ENCODE data around the gene SERPIND1.

GRCh38 chr22:20822240-20822639, 48.3 kb downstream of the SERPIND1 start:
- TF ChIP-seq ATF2 (tag by site-specific recombination; IDR thresholded peaks at IDR 0.05; ENCODE audit: low read depth) (no peak), TCF7L2 (IDR thresholded peaks at IDR 0.05; ENCODE audit: borderline replicate concordance, low read depth, low read length) (no peak), CTCF (tag by site-specific recombination; IDR thresholded peaks at IDR 0.05) (no peak), SP3 (tag by site-specific recombination; IDR thresholded peaks at IDR 0.05) (no peak), ZNF416 (tag by site-specific recombination; IDR thresholded peaks at IDR 0.05) (no peak), ZNF214 (tag by site-specific recombination; IDR thresholded peaks at IDR 0.05; ENCODE audit: borderline replicate concordance) (no peak), MYNN (tag by site-specific recombination; IDR thresholded peaks at IDR 0.05; ENCODE audit: borderline replicate concordance) (no peak), ZNF221 (tag by site-specific recombination; IDR thresholded peaks at IDR 0.05; ENCODE audit: borderline replicate concordance) (no peak)
- TF ChIP-seq, protein P1, sequence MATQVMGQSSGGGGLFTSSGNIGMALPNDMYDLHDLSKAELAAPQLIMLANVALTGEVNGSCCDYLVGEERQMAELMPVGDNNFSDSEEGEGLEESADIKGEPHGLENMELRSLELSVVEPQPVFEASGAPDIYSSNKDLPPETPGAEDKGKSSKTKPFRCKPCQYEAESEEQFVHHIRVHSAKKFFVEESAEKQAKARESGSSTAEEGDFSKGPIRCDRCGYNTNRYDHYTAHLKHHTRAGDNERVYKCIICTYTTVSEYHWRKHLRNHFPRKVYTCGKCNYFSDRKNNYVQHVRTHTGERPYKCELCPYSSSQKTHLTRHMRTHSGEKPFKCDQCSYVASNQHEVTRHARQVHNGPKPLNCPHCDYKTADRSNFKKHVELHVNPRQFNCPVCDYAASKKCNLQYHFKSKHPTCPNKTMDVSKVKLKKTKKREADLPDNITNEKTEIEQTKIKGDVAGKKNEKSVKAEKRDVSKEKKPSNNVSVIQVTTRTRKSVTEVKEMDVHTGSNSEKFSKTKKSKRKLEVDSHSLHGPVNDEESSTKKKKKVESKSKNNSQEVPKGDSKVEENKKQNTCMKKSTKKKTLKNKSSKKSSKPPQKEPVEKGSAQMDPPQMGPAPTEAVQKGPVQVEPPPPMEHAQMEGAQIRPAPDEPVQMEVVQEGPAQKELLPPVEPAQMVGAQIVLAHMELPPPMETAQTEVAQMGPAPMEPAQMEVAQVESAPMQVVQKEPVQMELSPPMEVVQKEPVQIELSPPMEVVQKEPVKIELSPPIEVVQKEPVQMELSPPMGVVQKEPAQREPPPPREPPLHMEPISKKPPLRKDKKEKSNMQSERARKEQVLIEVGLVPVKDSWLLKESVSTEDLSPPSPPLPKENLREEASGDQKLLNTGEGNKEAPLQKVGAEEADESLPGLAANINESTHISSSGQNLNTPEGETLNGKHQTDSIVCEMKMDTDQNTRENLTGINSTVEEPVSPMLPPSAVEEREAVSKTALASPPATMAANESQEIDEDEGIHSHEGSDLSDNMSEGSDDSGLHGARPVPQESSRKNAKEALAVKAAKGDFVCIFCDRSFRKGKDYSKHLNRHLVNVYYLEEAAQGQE (tag by site-specific recombination; IDR thresholded peaks at IDR 0.05) = no peak
- TF ChIP-seq, protein P2, sequence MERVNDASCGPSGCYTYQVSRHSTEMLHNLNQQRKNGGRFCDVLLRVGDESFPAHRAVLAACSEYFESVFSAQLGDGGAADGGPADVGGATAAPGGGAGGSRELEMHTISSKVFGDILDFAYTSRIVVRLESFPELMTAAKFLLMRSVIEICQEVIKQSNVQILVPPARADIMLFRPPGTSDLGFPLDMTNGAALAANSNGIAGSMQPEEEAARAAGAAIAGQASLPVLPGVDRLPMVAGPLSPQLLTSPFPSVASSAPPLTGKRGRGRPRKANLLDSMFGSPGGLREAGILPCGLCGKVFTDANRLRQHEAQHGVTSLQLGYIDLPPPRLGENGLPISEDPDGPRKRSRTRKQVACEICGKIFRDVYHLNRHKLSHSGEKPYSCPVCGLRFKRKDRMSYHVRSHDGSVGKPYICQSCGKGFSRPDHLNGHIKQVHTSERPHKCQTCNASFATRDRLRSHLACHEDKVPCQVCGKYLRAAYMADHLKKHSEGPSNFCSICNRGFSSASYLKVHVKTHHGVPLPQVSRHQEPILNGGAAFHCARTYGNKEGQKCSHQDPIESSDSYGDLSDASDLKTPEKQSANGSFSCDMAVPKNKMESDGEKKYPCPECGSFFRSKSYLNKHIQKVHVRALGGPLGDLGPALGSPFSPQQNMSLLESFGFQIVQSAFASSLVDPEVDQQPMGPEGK (tag by site-specific recombination; IDR thresholded peaks at IDR 0.05) = no peak
- TF ChIP-seq, protein P3, sequence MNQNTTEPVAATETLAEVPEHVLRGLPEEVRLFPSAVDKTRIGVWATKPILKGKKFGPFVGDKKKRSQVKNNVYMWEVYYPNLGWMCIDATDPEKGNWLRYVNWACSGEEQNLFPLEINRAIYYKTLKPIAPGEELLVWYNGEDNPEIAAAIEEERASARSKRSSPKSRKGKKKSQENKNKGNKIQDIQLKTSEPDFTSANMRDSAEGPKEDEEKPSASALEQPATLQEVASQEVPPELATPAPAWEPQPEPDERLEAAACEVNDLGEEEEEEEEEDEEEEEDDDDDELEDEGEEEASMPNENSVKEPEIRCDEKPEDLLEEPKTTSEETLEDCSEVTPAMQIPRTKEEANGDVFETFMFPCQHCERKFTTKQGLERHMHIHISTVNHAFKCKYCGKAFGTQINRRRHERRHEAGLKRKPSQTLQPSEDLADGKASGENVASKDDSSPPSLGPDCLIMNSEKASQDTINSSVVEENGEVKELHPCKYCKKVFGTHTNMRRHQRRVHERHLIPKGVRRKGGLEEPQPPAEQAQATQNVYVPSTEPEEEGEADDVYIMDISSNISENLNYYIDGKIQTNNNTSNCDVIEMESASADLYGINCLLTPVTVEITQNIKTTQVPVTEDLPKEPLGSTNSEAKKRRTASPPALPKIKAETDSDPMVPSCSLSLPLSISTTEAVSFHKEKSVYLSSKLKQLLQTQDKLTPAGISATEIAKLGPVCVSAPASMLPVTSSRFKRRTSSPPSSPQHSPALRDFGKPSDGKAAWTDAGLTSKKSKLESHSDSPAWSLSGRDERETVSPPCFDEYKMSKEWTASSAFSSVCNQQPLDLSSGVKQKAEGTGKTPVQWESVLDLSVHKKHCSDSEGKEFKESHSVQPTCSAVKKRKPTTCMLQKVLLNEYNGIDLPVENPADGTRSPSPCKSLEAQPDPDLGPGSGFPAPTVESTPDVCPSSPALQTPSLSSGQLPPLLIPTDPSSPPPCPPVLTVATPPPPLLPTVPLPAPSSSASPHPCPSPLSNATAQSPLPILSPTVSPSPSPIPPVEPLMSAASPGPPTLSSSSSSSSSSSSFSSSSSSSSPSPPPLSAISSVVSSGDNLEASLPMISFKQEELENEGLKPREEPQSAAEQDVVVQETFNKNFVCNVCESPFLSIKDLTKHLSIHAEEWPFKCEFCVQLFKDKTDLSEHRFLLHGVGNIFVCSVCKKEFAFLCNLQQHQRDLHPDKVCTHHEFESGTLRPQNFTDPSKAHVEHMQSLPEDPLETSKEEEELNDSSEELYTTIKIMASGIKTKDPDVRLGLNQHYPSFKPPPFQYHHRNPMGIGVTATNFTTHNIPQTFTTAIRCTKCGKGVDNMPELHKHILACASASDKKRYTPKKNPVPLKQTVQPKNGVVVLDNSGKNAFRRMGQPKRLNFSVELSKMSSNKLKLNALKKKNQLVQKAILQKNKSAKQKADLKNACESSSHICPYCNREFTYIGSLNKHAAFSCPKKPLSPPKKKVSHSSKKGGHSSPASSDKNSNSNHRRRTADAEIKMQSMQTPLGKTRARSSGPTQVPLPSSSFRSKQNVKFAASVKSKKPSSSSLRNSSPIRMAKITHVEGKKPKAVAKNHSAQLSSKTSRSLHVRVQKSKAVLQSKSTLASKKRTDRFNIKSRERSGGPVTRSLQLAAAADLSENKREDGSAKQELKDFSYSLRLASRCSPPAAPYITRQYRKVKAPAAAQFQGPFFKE (tag by site-specific recombination; IDR thresholded peaks at IDR 0.05; ENCODE audit: borderline replicate concordance) = no peak

Data from HEK293 (cell line).